Endodermal cell (in vitro differentiated cells): Measurements from ENCODE around the gene ABHD16A. TPM values are rescaled to one million over a fixed set of nuclear protein-coding genes. Genes with fewer than 3 reads are reported as not detected.
A peak's percentile ranks its signal among the peaks of the same experiment; 100 is the strongest.

ENCODE experiments used
- DNase-seq: peaks from one replicate; pipeline ENCODE4 v3.0.0-alpha.2; 2017
- H3K27ac ChIP-seq: 2 replicates; pipeline ENCODE4 v1.5.1; 2013; ENCODE audit warnings: mild to moderate bottlenecking, low read depth, low read length, moderate library complexity
- H3K27me3 ChIP-seq: 2 replicates; pipeline ENCODE4 v1.6.1; 2013; ENCODE audit warnings: mild to moderate bottlenecking, low read length, moderate library complexity; ENCODE audit not compliant: insufficient read depth, control insufficient read depth, poor library complexity, severe bottlenecking
- H3K36me3 ChIP-seq: 2 replicates; pipeline ENCODE4 v1.7.0; 2013; ENCODE audit warnings: mild to moderate bottlenecking, low read length, moderate library complexity; ENCODE audit not compliant: control insufficient read depth, insufficient read depth
- H3K4me1 ChIP-seq: one replicate; pipeline ENCODE4 v1.7.0; 2013; ENCODE audit warnings: low read length; ENCODE audit not compliant: control insufficient read depth, insufficient read depth
- H3K4me3 ChIP-seq: 2 replicates; pipeline ENCODE4 v1.5.1; 2013; ENCODE audit warnings: mild to moderate bottlenecking, low read length, moderate library complexity
- H3K9ac ChIP-seq: 2 replicates; pipeline ENCODE4 v1.6.1; 2013; ENCODE audit warnings: mild to moderate bottlenecking, low read length, moderate library complexity; ENCODE audit not compliant: poor library complexity, severe bottlenecking; ENCODE audit errors: extremely low read depth
- H3K9me3 ChIP-seq: 2 replicates; pipeline ENCODE4 v1.6.1; 2013; ENCODE audit warnings: mild to moderate bottlenecking, low read length, moderate library complexity; ENCODE audit not compliant: control insufficient read depth
- H3K27ac Mint-ChIP-seq: 2 replicates; pipeline ENCODE4 v1.8.0; 2020; ENCODE audit warnings: mixed read lengths
- H3K27me3 Mint-ChIP-seq: 2 replicates; pipeline ENCODE4 v1.8.0; 2021; ENCODE audit warnings: mild to moderate bottlenecking, mixed read lengths; ENCODE audit not compliant: insufficient read depth
- H3K36me3 Mint-ChIP-seq: 2 replicates; pipeline ENCODE4 v1.8.0; 2020; ENCODE audit warnings: low read depth, mixed read lengths
- H3K4me1 Mint-ChIP-seq: 2 replicates; pipeline ENCODE4 v1.8.0; 2020; ENCODE audit warnings: mixed read lengths
- H3K4me3 Mint-ChIP-seq: 2 replicates; pipeline ENCODE4 v1.8.0; 2020; ENCODE audit warnings: mild to moderate bottlenecking, moderate library complexity, mixed read lengths
- H3K9me3 Mint-ChIP-seq: 2 replicates; pipeline ENCODE4 v1.8.0; 2020; ENCODE audit warnings: mild to moderate bottlenecking, mixed read lengths
- WGBS, 2 experiments: methylation state at CpG; one replicate each; pipeline versions ENCODE4 v1.1.5 to v1.1.7; 2013; ENCODE audit warnings: missing lambda C conversion rate in 2 of 2, mixed read lengths in 1 of 2; ENCODE audit not compliant: insufficient coverage in 1 of 2, insufficient read length in 1 of 2; 5-methylcytosine and 5-hydroxymethylcytosine counted together
- total RNA-seq, 2 donors: library from RNA; stranded (reverse); fragmentation: NEBNext Ultra II Directional in 1 of 2; extraction: Animal tissue kit (Norgen Biotek cat#: 25700) in 1 of 2; gene quantifications; 2 replicates in 1 of 2; 3 replicates in 1 of 2; pipeline ENCODE4 v1.2.1, GENCODE V29; 2021
- TF ChIP-seq, protein P1 (sequence below): fragments of 200-600 bp; sonication (generic); conservative IDR thresholded peaks from 2 replicates; pipeline ENCODE4 v1.5.0; 2021; ENCODE audit warnings: antibody characterized with exemption, mild to moderate bottlenecking

Gene ABHD16A
- total RNA-seq, 2 donors from 2014 or later, result 38.3 to 59.5 TPM

DNA sequence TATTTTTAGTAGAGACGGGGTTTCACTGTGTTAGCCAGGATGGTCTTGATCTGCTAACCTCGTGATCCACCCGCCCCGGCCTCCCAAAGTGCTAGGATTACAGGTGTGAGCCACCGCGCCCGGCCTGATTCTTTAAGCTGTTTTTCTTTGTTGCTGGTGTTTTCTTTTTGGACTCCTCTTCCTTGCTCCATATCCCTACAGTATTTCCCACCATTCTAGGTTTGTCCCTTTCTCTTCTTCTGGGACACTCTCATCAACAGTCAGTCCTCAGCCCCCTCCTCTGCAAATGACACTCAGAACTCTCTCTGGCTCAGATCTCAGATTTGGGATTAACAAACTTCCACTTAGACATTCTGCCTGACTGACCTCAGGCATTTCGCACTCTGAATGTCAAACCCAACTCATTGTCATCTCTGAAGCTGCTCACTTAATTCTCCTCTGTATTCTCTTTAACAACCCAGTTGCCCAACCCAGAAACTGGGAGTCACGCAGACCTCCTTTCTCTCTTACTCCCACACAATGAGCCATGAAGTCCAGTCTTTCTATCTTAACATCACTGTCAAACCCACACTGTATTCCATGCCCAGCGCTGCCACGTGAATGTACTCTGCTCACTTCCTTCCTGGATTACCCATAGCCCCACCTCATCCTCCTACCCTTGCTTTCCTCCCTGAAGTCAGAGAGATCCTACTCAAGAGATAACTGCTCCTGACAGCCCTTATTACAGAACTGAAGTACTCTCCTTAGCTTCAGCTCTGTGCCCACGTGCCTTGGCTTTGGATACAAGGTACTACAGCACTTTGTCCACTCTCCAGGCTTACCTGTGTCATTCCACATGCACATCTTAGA is 22.6 kb upstream of the ABHD16A start:
- peaks cover 39% of the 10 kb centered on the region for H3K36me3 Mint-ChIP-seq
- H3K27ac ChIP-seq, result no peak overlapping the region
- H3K4me3 ChIP-seq, result no peak overlapping the region
- H3K27me3 Mint-ChIP-seq, result no peaks in the 10 kb centered on the region
- H3K4me1 Mint-ChIP-seq, result peaks cover 6% of the 10 kb centered on the region
- TF ChIP-seq, protein P1, sequence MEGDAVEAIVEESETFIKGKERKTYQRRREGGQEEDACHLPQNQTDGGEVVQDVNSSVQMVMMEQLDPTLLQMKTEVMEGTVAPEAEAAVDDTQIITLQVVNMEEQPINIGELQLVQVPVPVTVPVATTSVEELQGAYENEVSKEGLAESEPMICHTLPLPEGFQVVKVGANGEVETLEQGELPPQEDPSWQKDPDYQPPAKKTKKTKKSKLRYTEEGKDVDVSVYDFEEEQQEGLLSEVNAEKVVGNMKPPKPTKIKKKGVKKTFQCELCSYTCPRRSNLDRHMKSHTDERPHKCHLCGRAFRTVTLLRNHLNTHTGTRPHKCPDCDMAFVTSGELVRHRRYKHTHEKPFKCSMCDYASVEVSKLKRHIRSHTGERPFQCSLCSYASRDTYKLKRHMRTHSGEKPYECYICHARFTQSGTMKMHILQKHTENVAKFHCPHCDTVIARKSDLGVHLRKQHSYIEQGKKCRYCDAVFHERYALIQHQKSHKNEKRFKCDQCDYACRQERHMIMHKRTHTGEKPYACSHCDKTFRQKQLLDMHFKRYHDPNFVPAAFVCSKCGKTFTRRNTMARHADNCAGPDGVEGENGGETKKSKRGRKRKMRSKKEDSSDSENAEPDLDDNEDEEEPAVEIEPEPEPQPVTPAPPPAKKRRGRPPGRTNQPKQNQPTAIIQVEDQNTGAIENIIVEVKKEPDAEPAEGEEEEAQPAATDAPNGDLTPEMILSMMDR, result no peak
- H3K9ac ChIP-seq, result no peak overlapping the region
- H3K9me3 Mint-ChIP-seq, result no peaks in the 10 kb centered on the region
- 96 to 97% methylated on average over 11 to 12 of the region's 12 CpGs for WGBS, 2 experiments
- H3K36me3 ChIP-seq, result peaks cover 39% of the 10 kb centered on the region
- H3K27me3 ChIP-seq, result no peaks in the 10 kb centered on the region
- no peaks in the 10 kb centered on the region for H3K9me3 ChIP-seq
- H3K27ac Mint-ChIP-seq, result no peak overlapping the region
- H3K4me3 Mint-ChIP-seq, result no peak overlapping the region
- no peak for DNase-seq
- no peaks in the 10 kb centered on the region for H3K4me1 ChIP-seq

GRCh38 chr6:31723980-31724691 is 21.0 kb upstream of the ABHD16A start:
- H3K36me3 ChIP-seq, result peaks cover 35% of the 10 kb centered on the region
- no peaks in the 10 kb centered on the region for H3K27me3 Mint-ChIP-seq
- no peaks in the 10 kb centered on the region for H3K9me3 ChIP-seq
- no peaks in the 10 kb centered on the region for H3K4me1 Mint-ChIP-seq
- no peaks in the 10 kb centered on the region for H3K4me1 ChIP-seq
- no peak overlapping the region for H3K9ac ChIP-seq
- no peak overlapping the region for H3K27ac Mint-ChIP-seq
- no peak overlapping the region for H3K27ac ChIP-seq
- TF ChIP-seq, protein P1, result no peak
- no peak for DNase-seq
- H3K4me3 Mint-ChIP-seq, result no peak overlapping the region
- no peaks in the 10 kb centered on the region for H3K27me3 ChIP-seq
- H3K4me3 ChIP-seq, result no peak overlapping the region
- H3K9me3 Mint-ChIP-seq, result no peaks in the 10 kb centered on the region
- 95 to 96% methylated on average over 14 to 25 of the region's 25 CpGs for WGBS, 2 experiments
- peaks cover 34% of the 10 kb centered on the region for H3K36me3 Mint-ChIP-seq

DNA sequence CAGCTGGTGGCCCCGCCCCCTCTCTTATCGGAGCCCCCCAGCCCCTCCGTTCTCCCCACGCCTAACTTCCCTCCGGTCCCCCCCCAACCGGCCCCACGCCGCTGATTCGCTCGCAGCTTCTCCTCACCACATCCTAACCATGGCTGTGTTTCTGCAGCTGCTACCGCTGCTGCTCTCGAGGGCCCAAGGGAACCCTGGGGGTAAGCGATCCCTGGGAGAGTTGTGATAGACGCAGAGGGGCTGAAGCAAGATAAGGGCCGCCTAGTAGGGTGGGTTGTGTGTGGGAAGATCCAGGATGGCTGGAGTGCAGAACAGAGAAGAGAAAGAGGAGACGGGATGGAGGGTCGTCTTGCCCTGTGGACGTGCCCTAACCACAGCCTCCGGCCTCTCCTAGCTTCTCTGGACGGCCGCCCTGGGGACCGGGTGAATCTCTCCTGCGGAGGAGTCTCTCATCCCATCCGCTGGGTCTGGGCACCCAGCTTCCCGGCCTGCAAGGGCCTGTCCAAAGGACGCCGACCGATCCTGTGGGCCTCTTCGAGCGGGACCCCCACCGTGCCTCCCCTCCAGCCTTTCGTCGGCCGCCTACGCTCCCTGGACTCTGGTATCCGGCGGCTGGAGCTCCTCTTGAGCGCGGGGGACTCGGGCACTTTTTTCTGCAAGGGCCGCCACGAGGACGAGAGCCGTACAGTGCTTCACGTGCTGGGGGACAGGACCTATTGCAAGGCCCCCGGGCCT is 20.3 kb upstream of the ABHD16A start, which contains the start of gene MPIG6B:
Gene MPIG6B, plus strand, starts transcription at position 129 of the 735 bp plus-strand sequence. Its CDS starts 11 bp downstream, at position 140.
- Histone ChIP-seq H3K36me3 (peaks cover 29% of the 10 kb centered on the region), H3K9ac (no peak within 1 kb of the TSS), H3K27me3 (no peaks in the 10 kb centered on the region), H3K4me3 (no peak within 1 kb of the TSS), H3K9me3 (no peaks in the 10 kb centered on the region), H3K27ac (no peak within 1 kb of the TSS), H3K4me1 (no peaks in the 10 kb centered on the region)
- H3K36me3 Mint-ChIP-seq, result peaks cover 27% of the 10 kb centered on the region
- no peak within 1 kb of the TSS for H3K4me3 Mint-ChIP-seq
- peaks cover 5% of the 10 kb centered on the region for H3K4me1 Mint-ChIP-seq
- H3K9me3 Mint-ChIP-seq, result no peaks in the 10 kb centered on the region
- TF ChIP-seq, protein P1, result no peak
- no peaks in the 10 kb centered on the region for H3K27me3 Mint-ChIP-seq
- 93 to 95% methylated on average over 31 to 46 of the region's 46 CpGs for WGBS, 2 experiments
- DNase-seq, result peak; percentile 52
- H3K27ac Mint-ChIP-seq, result no peak within 1 kb of the TSS
